HEK293T (cell line): ENCODE data around the gene SPEF2.

Experiments used
- CTCF ChIA-PET: fragments of 350-600 bp; formaldehyde crosslinking; extraction: SDS; loops from one replicate; lab custom pipeline; 2021; ENCODE audit warnings: antibody characterized with exemption, inconsistent platforms; lab: Yijun Ruan, JAX
- POLR2A ChIA-PET: fragments of 350-600 bp; formaldehyde crosslinking; extraction: SDS; loops from one replicate; lab custom pipeline; 2020; ENCODE audit warnings: antibody characterized with exemption, inconsistent platforms; lab: Yijun Ruan, JAX
- DNase-seq: peaks from one replicate; pipeline ENCODE4 v3.0.0; 2012; ENCODE audit warnings: mixed read lengths; ENCODE audit errors: extremely low spot score
- ARNT ChIP-seq: fragments of 450-650 bp; IDR thresholded peaks from 2 replicates; pipeline ENCODE4 v1.6.1; 2017; ENCODE audit warnings: mild to moderate bottlenecking
- BHLHE40 ChIP-seq: fragments of 450-650 bp; IDR thresholded peaks from 2 replicates; pipeline ENCODE4 v1.6.1; 2016; ENCODE audit warnings: mild to moderate bottlenecking, moderate library complexity, borderline replicate concordance
- CTBP1 ChIP-seq: fragments of 450-650 bp; IDR thresholded peaks from 2 replicates; pipeline ENCODE4 v1.6.1; 2016; ENCODE audit warnings: borderline replicate concordance
- ELF4 ChIP-seq: fragments of 450-650 bp; IDR thresholded peaks from 2 replicates; pipeline ENCODE4 v1.6.1; 2017; ENCODE audit warnings: antibody characterized with exemption
- FOXA1 ChIP-seq: fragments of 450-650 bp; IDR thresholded peaks from 2 replicates; pipeline ENCODE4 v1.6.1; 2016; ENCODE audit warnings: mild to moderate bottlenecking
- FOXK2 ChIP-seq: fragments of 450-650 bp; IDR thresholded peaks from 2 replicates; pipeline ENCODE4 v1.6.1; 2016; ENCODE audit warnings: mild to moderate bottlenecking
- FOXM1 ChIP-seq: fragments of 450-650 bp; IDR thresholded peaks from 2 replicates; pipeline ENCODE4 v1.6.1; 2017; ENCODE audit warnings: mild to moderate bottlenecking, borderline replicate concordance
- HDGF ChIP-seq: fragments of 450-650 bp; IDR thresholded peaks from 2 replicates; pipeline ENCODE4 v1.6.1; 2017; ENCODE audit warnings: antibody characterized with exemption, borderline replicate concordance
- L3MBTL2 ChIP-seq: fragments of 450-650 bp; conservative IDR thresholded peaks from 2 replicates; pipeline ENCODE4 v1.6.1; 2016; ENCODE audit warnings: mild to moderate bottlenecking
- LEF1 ChIP-seq: fragments of 450-650 bp; IDR thresholded peaks from 2 replicates; pipeline ENCODE4 v1.6.1; 2017; ENCODE audit warnings: mild to moderate bottlenecking, borderline replicate concordance
- NFRKB ChIP-seq: fragments of 450-650 bp; IDR thresholded peaks from 2 replicates; pipeline ENCODE4 v1.6.1; 2016; ENCODE audit warnings: mild to moderate bottlenecking, moderate library complexity
- SP1 ChIP-seq: fragments of 450-650 bp; IDR thresholded peaks from 2 replicates; pipeline ENCODE4 v1.6.1; 2017
- SUZ12 ChIP-seq: fragments of 450-650 bp; IDR thresholded peaks from 2 replicates; pipeline ENCODE4 v1.6.1; 2016; ENCODE audit warnings: mild to moderate bottlenecking
- TARDBP ChIP-seq: fragments of 450-650 bp; IDR thresholded peaks from 2 replicates; pipeline ENCODE4 v1.6.1; 2016
- ZNF384 ChIP-seq: fragments of 450-650 bp; IDR thresholded peaks from 2 replicates; pipeline ENCODE4 v1.6.1; 2016
- TF ChIP-seq, protein P1 (sequence below): fragments of 450-650 bp; IDR thresholded peaks from 2 replicates; pipeline ENCODE4 v1.6.1; 2016

SPEF2 gene

GRCh38 chr5:35819668-35820067 is 202.0 kb downstream of the SPEF2 start:
- ChIA-PET CTCF (no interaction called here), POLR2A (no interaction called here)
- no peak for TF ChIP-seq NFRKB
- no peak for TF ChIP-seq ELF4
- TF ChIP-seq, protein P1, sequence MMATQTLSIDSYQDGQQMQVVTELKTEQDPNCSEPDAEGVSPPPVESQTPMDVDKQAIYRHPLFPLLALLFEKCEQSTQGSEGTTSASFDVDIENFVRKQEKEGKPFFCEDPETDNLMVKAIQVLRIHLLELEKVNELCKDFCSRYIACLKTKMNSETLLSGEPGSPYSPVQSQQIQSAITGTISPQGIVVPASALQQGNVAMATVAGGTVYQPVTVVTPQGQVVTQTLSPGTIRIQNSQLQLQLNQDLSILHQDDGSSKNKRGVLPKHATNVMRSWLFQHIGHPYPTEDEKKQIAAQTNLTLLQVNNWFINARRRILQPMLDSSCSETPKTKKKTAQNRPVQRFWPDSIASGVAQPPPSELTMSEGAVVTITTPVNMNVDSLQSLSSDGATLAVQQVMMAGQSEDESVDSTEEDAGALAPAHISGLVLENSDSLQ = no peak
- TF ChIP-seq CTBP1 = no peak
- TF ChIP-seq TARDBP = no peak
- no peak for TF ChIP-seq SP1
- TF ChIP-seq ZNF384 = no peak
- TF ChIP-seq FOXM1 = no peak
- TF ChIP-seq SUZ12 = no peak
- no peak for TF ChIP-seq ARNT
- TF ChIP-seq BHLHE40 = no peak
- no peak for TF ChIP-seq FOXA1
- no peak for TF ChIP-seq HDGF
- no peak for TF ChIP-seq FOXK2
- no peak for TF ChIP-seq LEF1
- no peak for TF ChIP-seq L3MBTL2
- no peak for DNase-seq

DNA sequence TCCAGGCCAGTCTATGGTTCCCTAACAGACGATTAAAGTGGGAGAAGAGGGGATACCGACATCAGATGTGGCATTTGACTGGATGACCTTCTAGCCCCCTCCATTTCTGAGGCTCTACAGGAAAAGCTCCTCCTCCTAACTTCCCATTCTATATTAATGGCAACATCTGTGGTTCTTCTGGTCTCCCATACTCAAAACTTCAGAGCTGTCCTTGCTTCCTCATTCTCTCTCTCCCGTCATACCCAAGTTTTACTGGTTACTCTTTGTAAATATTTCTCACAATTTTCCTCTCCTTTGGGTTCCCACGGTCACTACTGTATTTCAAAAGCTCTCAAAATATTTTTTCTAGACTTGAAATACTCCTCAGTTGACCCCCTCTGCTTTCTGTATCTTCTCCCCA is 203.1 kb downstream of the SPEF2 start:
- ChIA-PET CTCF (no interaction called here), POLR2A (no interaction called here)
- no peak for DNase-seq
- TF ChIP-seq ARNT = no peak
- no peak for TF ChIP-seq LEF1
- no peak for TF ChIP-seq HDGF
- TF ChIP-seq, protein P1 = no peak
- TF ChIP-seq NFRKB = no peak
- no peak for TF ChIP-seq CTBP1
- no peak for TF ChIP-seq FOXM1
- TF ChIP-seq BHLHE40 = no peak
- no peak for TF ChIP-seq FOXK2
- TF ChIP-seq SUZ12 = no peak
- no peak for TF ChIP-seq TARDBP
- TF ChIP-seq FOXA1 = no peak
- no peak for TF ChIP-seq SP1
- no peak for TF ChIP-seq ELF4
- TF ChIP-seq L3MBTL2 = no peak
- no peak for TF ChIP-seq ZNF384

DNA sequence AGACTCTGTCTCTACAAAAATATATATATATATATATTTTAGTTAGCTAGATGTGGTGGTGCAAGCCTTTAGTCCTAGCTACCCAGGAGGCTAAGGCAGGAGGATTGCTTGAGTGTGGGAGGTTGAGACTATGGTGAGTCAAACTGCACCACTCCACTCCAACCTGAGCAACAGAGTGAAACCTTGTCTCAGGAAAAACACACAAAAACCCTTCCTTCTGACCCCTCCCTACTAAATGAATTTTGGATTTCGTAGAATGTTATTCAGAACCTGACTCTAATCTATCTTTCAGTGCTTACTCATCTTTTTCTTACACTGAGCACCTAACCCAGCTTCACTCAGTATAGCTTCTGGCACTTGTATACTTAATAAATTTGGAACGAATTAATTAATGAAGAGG is 203.8 kb downstream of the SPEF2 start:
- ChIA-PET CTCF (interaction anchor here (1.0 kb wide), 1 partner anchor 8 kb away, joined by 3 read pairs; no protein-coding TSS in a partner anchor), POLR2A (no interaction called here)
- DNase-seq = no peak
- TF ChIP-seq CTBP1 (no peak), FOXK2 (no peak), FOXA1 (no peak), BHLHE40 (no peak), LEF1 (no peak), SP1 (no peak), ZNF384 (no peak), ELF4 (no peak), SUZ12 (no peak), ARNT (no peak)

GRCh38 chr5:35822511-35822910 is 204.8 kb downstream of the SPEF2 start:
- POLR2A ChIA-PET = no interaction called here
- CTCF ChIA-PET = interaction anchor here (0.7 to 1.0 kb wide), 3 partner anchors 9 to 1356 kb away, joined by 3 to 5 read pairs (median 3); no protein-coding TSS in a partner anchor
- no peak for TF ChIP-seq SUZ12
- TF ChIP-seq ARNT = no peak
- no peak for TF ChIP-seq ELF4
- no peak for DNase-seq

- ChIA-PET CTCF (interaction anchor here (0.6 to 1.1 kb wide), 3 partner anchors 33 to 44 kb away, joined by 3 to 5 read pairs (median 3); no protein-coding TSS in a partner anchor), POLR2A (no interaction called here)
- TF ChIP-seq, protein P1 = no peak
- no peak for TF ChIP-seq BHLHE40
- DNase-seq = no peak
These were observed 205.9 kb downstream of the SPEF2 start for GRCh38 chr5:35823347-35824098.

- TF ChIP-seq HDGF = no peak
- TF ChIP-seq LEF1 = no peak
- no peak for TF ChIP-seq L3MBTL2
- TF ChIP-seq ZNF384 = no peak
- TF ChIP-seq TARDBP = no peak
- TF ChIP-seq SUZ12 = no peak
- no peak for TF ChIP-seq ARNT
- no peak for TF ChIP-seq FOXM1
- ChIA-PET CTCF (no interaction called here), POLR2A (no interaction called here)
- no peak for DNase-seq
These were observed 208.4 kb downstream of the SPEF2 start for GRCh38 chr5:35826056-35826455.

DNA sequence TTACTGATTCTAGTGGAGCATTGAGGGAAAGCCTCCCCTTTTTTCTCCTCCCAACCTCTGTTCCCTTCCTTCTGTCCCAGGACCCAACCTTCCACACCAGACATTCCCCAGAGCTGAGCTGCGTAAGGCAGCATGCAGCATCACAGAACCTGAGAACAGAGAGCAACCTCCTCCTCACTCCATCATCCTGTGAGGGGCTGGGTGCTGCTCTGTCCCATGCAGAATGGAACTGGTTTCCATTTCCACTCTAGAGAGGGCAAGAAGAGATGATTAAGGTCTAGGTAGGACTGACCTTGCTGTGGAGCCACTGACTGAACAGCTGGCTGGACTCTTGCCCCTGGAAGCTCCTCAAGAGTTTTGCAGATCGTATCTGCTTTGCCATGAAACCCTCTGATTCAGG is 208.9 kb downstream of the SPEF2 start:
- TF ChIP-seq NFRKB (no peak), FOXA1 (no peak), ZNF384 (no peak), FOXK2 (no peak), FOXM1 (no peak), ARNT (no peak)
- DNase-seq = no peak
- ChIA-PET POLR2A (no interaction called here), CTCF (no interaction called here)
